Measurements from ENCODE around the gene ATG16L1.

ATG16L1 gene

DNA sequence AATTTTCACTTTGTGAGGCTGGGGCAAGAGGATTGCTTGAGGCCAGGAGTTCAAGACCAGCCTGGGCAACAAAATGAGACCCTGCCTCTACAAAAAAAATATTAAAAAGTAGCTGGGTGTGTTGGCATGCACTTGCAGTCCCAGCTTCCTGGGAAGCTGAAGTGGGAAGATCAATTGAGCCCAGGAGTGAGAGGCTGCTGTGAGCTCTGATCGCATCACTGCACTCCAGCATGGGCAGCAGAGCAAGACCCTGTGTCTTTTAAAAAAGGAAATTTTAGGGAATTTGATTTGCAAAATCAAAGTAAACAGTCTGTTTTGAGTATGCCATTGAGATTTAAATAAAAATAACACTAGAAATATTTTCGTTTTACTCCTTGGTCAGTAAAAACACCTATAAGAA, 27.4 kb downstream of the ATG16L1 start:
- TF ChIP-seq CTCF (conservative IDR thresholded peaks at IDR 0.05; ENCODE audit: low read depth) = no peak
- ChIA-PET CTCF (interaction anchor here (1.9 kb wide), 1 partner anchor 11 kb away, joined by 4 read pairs; no protein-coding TSS in a partner anchor), POLR2A (ENCODE audit: low non-redundant PET) (no interaction called here)
- no peak overlapping the region for H3K27ac ChIP-seq
- DNase-seq (ENCODE audit: low spot score) = no peak

DNA sequence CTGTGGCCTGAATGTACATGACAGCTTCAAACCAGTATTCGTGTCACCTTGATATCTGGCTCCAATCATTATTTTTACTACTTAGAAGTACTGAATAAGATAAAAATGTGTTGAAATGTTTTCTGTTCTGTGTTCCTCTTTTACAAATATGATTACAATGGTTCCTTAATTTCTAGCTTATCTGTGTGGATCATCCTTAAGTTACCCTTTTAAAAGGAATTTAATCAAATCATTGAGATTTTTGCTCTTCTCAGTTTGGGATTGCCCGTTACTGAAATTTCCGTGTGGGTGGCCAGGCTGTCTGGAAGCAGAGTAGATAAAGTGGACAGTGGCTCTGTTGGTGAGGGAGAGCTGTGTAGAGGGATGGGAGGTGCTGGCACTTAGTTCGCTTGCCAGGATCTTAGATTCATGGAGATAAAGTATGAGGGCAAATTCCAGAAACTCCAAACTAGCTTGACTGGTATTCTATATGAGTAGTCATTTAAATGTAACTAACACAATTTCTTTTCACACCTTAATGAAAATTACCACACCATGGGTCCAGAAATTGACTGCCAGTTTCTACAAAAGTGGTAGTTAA, 28.7 kb downstream of the ATG16L1 start:
- TF ChIP-seq CTCF (conservative IDR thresholded peaks at IDR 0.05; ENCODE audit: low read depth) = no peak
- no peak for DNase-seq (ENCODE audit: low spot score)
- POLR2A ChIA-PET (ENCODE audit: low non-redundant PET) = no interaction called here
- H3K27ac ChIP-seq = no peak overlapping the region
- CTCF ChIA-PET = no interaction called here

- CTCF ChIA-PET = no interaction called here
- no peak for TF ChIP-seq CTCF (conservative IDR thresholded peaks at IDR 0.05; ENCODE audit: low read depth)
- no peak overlapping the region for H3K27ac ChIP-seq
- POLR2A ChIA-PET (ENCODE audit: low non-redundant PET) = no interaction called here
- DNase-seq (ENCODE audit: low spot score) = no peak
Measured at GRCh38 chr2:233281553-233281952, 30.1 kb downstream of the ATG16L1 start.

GRCh38 chr2:233281992-233282603, 30.6 kb downstream of the ATG16L1 start:
- TF ChIP-seq CTCF (conservative IDR thresholded peaks at IDR 0.05; ENCODE audit: low read depth) = no peak
- H3K27ac ChIP-seq = no peak overlapping the region
- CTCF ChIA-PET = interaction anchor here (0.6 kb wide), 1 partner anchor 212 kb away, joined by 4 read pairs; no protein-coding TSS in a partner anchor
- DNase-seq (ENCODE audit: low spot score) = no peak
- POLR2A ChIA-PET (ENCODE audit: low non-redundant PET) = no interaction called here

- H3K27ac ChIP-seq = no peak overlapping the region
- no peak for TF ChIP-seq CTCF (conservative IDR thresholded peaks at IDR 0.05; ENCODE audit: low read depth)
- ChIA-PET CTCF (interaction anchor here (0.6 kb wide), 2 partner anchors 1208 to 1209 kb away, joined by 3 read pairs; no protein-coding TSS in a partner anchor), POLR2A (ENCODE audit: low non-redundant PET) (no interaction called here)
- no peak for DNase-seq (ENCODE audit: low spot score)
Measured at GRCh38 chr2:233285921-233286320, 34.4 kb downstream of the ATG16L1 start.

DNA sequence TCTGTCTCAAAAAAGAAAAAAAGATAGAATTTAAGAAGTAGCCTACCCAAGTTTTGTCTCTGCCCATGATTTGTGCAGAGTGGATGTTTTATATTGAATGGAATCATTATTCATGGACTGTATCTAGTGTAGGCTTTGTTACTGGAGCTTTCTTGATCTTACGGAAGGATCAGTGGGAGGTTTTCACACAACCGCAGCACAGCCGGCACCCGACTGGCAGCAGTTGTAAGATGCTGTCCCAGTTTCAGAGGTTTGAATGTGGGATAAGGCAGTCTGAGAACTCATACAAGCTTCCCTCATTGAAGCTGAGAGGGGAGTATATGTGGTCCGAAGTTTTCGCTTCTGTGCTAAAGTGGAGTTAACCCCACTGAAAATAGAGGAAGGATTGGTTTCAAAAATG, 36.4 kb downstream of the ATG16L1 start:
- CTCF ChIA-PET = no interaction called here
- no peak overlapping the region for H3K27ac ChIP-seq
- DNase-seq (ENCODE audit: low spot score) = no peak
- POLR2A ChIA-PET (ENCODE audit: low non-redundant PET) = no interaction called here
- TF ChIP-seq CTCF (conservative IDR thresholded peaks at IDR 0.05; ENCODE audit: low read depth) = no peak
